GM12878 (cell line): ENCODE measurements around the gene ARHGDIG. TPM values are rescaled to one million over a fixed set of nuclear protein-coding genes. Genes with fewer than 3 reads are reported as not detected.

Source experiments
- ATAC-seq: fragments of 200-7000 bp; cut with Tn5 transposase; 3 replicates; pipeline ENCODE4 v1.9.1; 2020; ENCODE audit warnings: mild to moderate bottlenecking, moderate library complexity
- BruUV-seq: library from RNA; stranded (reverse); fragments of 400-500 nt; replicated peaks from 2 replicates; lab custom pipeline; 2021; lab: Mats Ljungman, UMichigan
- CTCF ChIA-PET: fragments of 300-600 bp; sonication (Branson Sonifier 250); formaldehyde crosslinking; extraction: SDS; loops from one replicate; lab custom pipeline; 2021; ENCODE audit warnings: inconsistent platforms; lab: Yijun Ruan, JAX
- POLR2A ChIA-PET: fragments of 350-600 bp; formaldehyde crosslinking; extraction: SDS; loops from one replicate; lab custom pipeline; 2021; ENCODE audit warnings: inconsistent platforms; lab: Charles Lee
- RAD21 ChIA-PET: fragments of 300-600 bp; sonication (Branson Sonifier 250); formaldehyde crosslinking; loops from one replicate; lab custom pipeline; 2023; ENCODE audit warnings: antibody characterized with exemption; ENCODE audit not compliant: unreplicated experiment; lab: Charles Lee
- SMC1A ChIA-PET: fragments of 300-600 bp; sonication (Branson Sonifier 250); formaldehyde crosslinking; loops from one replicate; lab custom pipeline; 2023; ENCODE audit not compliant: unreplicated experiment, uncharacterized antibody; lab: Charles Lee
- DNase-seq: peaks from one replicate; pipeline ENCODE4 v3.0.0-alpha.2; 2011; ENCODE audit warnings: low read depth, low spot score
- FAIRE-seq: peaks from 3 replicates; lab custom pipeline; 2011; peaks lifted over from hg19 to GRCh38; lab: Jason Lieb, UNC
- H2AFZ ChIP-seq: 2 replicates; pipeline ENCODE4 v1.6.0; 2011; ENCODE audit warnings: low read depth, low read length, control low read depth; ENCODE audit not compliant: control insufficient read depth
- H3K27ac ChIP-seq: 2 replicates; pipeline ENCODE4 v1.5.1; 2011; ENCODE audit warnings: control low read depth; ENCODE audit not compliant: control insufficient read depth, insufficient read depth
- H3K27me3 ChIP-seq, 2 experiments: replicated peaks in 1 of 2; 2 replicates each; pipeline versions ENCODE4 v1.6.0 to v1.6.1; 2011; ENCODE audit warnings: low read length in 1 of 2; ENCODE audit not compliant: control insufficient read depth in 2 of 2, insufficient read depth in 2 of 2
- H3K36me3 ChIP-seq, 2 experiments: 2 replicates each; pipeline ENCODE4 v1.5.1; 2011; ENCODE audit warnings: low read length in 1 of 2; ENCODE audit not compliant: control insufficient read depth in 2 of 2, insufficient read depth in 2 of 2
- H3K4me1 ChIP-seq: 2 replicates; pipeline ENCODE4 v1.6.1; 2011; ENCODE audit warnings: mild to moderate bottlenecking, low read length, moderate library complexity, mixed read lengths; ENCODE audit not compliant: control insufficient read depth, insufficient read depth
- H3K4me2 ChIP-seq: 2 replicates; pipeline ENCODE4 v1.6.0; 2011; ENCODE audit warnings: control low read depth; ENCODE audit not compliant: control insufficient read depth, insufficient read depth
- H3K4me3 ChIP-seq: fragments of 200-600 bp; sonication (generic); 2 replicates; pipeline ENCODE4 v1.5.1; 2016
- H3K79me2 ChIP-seq: 2 replicates; pipeline ENCODE4 v1.6.0; 2011; ENCODE audit warnings: low read length; ENCODE audit not compliant: control insufficient read depth, insufficient read depth
- H3K9ac ChIP-seq: 2 replicates; pipeline ENCODE4 v1.8.0; 2011; ENCODE audit warnings: low read length, control low read depth, mixed read lengths; ENCODE audit not compliant: control insufficient read depth, insufficient read depth
- H3K9me3 ChIP-seq: replicated peaks from 3 replicates; pipeline ENCODE4 v1.5.1; 2011; ENCODE audit warnings: mild to moderate bottlenecking, low read length; ENCODE audit not compliant: control insufficient read depth, insufficient read depth
- H4K20me1 ChIP-seq: 2 replicates; pipeline ENCODE4 v1.6.0; 2011; ENCODE audit not compliant: control insufficient read depth, insufficient read depth
- EED ChIP-seq: sonication (generic); IDR thresholded peaks from 2 replicates; pipeline ENCODE4 v1.6.1; 2016; ENCODE audit warnings: antibody characterized with exemption, low read depth
- IKZF1 ChIP-seq: fragments of 450-650 bp; conservative IDR thresholded peaks from 2 replicates; pipeline ENCODE4 v1.6.1; 2017; ENCODE audit warnings: antibody characterized with exemption, mild to moderate bottlenecking
- IKZF2 ChIP-seq, 2 experiments: fragments of 450-650 bp; IDR thresholded peaks; 2 replicates each; pipeline ENCODE4 v1.6.1; 2017; ENCODE audit warnings: mild to moderate bottlenecking in 2 of 2, moderate library complexity in 2 of 2
- MYC ChIP-seq: IDR thresholded peaks from 2 replicates; pipeline ENCODE4 v1.6.1; 2011; ENCODE audit warnings: mild to moderate bottlenecking, low read length, moderate library complexity, inconsistent platforms; ENCODE audit not compliant: insufficient read depth, insufficient replicate concordance, insufficient read length, severe bottlenecking
- NFIC ChIP-seq: IDR thresholded peaks from 2 replicates; pipeline ENCODE4 v1.6.1; 2012; ENCODE audit warnings: low read depth, mild to moderate bottlenecking, inconsistent platforms, low read length, moderate library complexity
- PKNOX1 ChIP-seq: fragments of 450-650 bp; IDR thresholded peaks from 2 replicates; pipeline ENCODE4 v1.6.1; 2016; ENCODE audit warnings: mild to moderate bottlenecking
- RBBP5 ChIP-seq: fragments of 200-600 bp; sonication (generic); conservative IDR thresholded peaks from 2 replicates; pipeline ENCODE4 v1.6.1; 2016
- SMAD1 ChIP-seq: fragments of 450-650 bp; IDR thresholded peaks from 2 replicates; pipeline ENCODE4 v1.6.1; 2018; ENCODE audit warnings: mild to moderate bottlenecking, low read depth; ENCODE audit not compliant: partially characterized antibody
- WGBS: methylation state at CpG from one replicate; pipeline ENCODE4 v1.1.6; 2016; ENCODE audit warnings: low lambda C conversion rate; ENCODE audit not compliant: insufficient replicate concordance, insufficient coverage; ENCODE audit errors: missing lambda C conversion rate; 5-methylcytosine and 5-hydroxymethylcytosine counted together
- in situ Hi-C: fragments of 300-500 bp; cut with MboI; formaldehyde crosslinking; loops from 9 replicates; pipeline ENCODE4 v1.14.3; 2018; ENCODE audit warnings: mixed read lengths
- intact Hi-C: fragments of 100-400 bp; cut with micrococcal nuclease; formaldehyde crosslinking; loops from one replicate; pipeline ENCODE4 v1.14.2; 2022; ENCODE audit not compliant: unreplicated experiment
- polyA plus RNA-seq, 11 experiments: library from polyadenylated mRNA; depleted of rRNA in 4 of 11; unstranded in 6 of 11; stranded (reverse) in 5 of 11; fragments of >200 nt; fragmentation: Nextera tagmentation in 4 of 11; fragmentation: Illumina TruSeq in 1 of 11; extraction: Ambion mirVana in 4 of 11; extraction: Trizol in 1 of 11; gene quantifications; 1 replicate in 1 of 11; 2 replicates in 10 of 11; pipeline versions ENCODE4 v1.2.1 to v1.2.3, GENCODE V29; 2011 to 2016; ENCODE audit warnings: inconsistent platforms in 2 of 11, missing spikeins in 2 of 11, low read depth in 1 of 11
- total RNA-seq, 4 experiments: library from RNA; depleted of rRNA in 3 of 4; stranded (reverse); fragments of >200 nt in 3 of 4; fragmentation: Illumina TruSeq in 1 of 4; extraction: Trizol in 1 of 4; gene quantifications; 2 replicates each; pipeline versions ENCODE4 v1.2.1 to v1.2.3, GENCODE V29; 2013 to 2021
- TF ChIP-seq, protein P1 (sequence below), 3 experiments: IDR thresholded peaks in 2 of 3; conservative IDR thresholded peaks in 1 of 3; 2 replicates each; pipeline ENCODE4 v1.5.1; 2011; ENCODE audit warnings: low read depth in 3 of 3, low read length in 3 of 3, mild to moderate bottlenecking in 3 of 3, control low read depth in 2 of 3, moderate library complexity in 2 of 3, inconsistent platforms in 1 of 3, mixed read lengths in 1 of 3; ENCODE audit not compliant: control insufficient read depth in 2 of 3, insufficient read depth in 1 of 3; ENCODE audit errors: extremely low read depth in 1 of 3
- TF ChIP-seq, protein P2 (sequence below): fragments of 450-650 bp; IDR thresholded peaks from 2 replicates; pipeline ENCODE4 v1.6.1; 2016; ENCODE audit warnings: mild to moderate bottlenecking

Gene ARHGDIG
- total and polyA plus RNA-seq, 10 of the 15 experiments (the other 5 are each of a cell fraction or from before 2014, with no cell fraction given) = not detected

DNA sequence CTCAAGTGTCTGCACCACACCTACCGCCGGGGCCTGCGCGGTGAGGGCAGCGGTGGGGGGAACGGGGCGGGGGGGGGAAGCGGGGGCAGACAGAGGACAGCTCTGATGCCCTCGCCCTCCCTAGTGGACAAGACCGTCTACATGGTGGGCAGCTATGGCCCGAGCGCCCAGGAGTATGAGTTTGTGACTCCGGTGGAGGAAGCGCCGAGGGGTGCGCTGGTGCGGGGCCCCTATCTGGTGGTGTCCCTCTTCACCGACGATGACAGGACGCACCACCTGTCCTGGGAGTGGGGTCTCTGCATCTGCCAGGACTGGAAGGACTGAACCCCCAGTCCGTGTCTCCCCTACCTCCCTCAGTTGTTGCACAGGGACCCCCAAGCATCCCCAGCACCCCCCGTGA lies 2.1 kb downstream of the ARHGDIG start (continued):
- TF ChIP-seq, protein P1, sequence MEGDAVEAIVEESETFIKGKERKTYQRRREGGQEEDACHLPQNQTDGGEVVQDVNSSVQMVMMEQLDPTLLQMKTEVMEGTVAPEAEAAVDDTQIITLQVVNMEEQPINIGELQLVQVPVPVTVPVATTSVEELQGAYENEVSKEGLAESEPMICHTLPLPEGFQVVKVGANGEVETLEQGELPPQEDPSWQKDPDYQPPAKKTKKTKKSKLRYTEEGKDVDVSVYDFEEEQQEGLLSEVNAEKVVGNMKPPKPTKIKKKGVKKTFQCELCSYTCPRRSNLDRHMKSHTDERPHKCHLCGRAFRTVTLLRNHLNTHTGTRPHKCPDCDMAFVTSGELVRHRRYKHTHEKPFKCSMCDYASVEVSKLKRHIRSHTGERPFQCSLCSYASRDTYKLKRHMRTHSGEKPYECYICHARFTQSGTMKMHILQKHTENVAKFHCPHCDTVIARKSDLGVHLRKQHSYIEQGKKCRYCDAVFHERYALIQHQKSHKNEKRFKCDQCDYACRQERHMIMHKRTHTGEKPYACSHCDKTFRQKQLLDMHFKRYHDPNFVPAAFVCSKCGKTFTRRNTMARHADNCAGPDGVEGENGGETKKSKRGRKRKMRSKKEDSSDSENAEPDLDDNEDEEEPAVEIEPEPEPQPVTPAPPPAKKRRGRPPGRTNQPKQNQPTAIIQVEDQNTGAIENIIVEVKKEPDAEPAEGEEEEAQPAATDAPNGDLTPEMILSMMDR (IDR thresholded peaks at IDR 0.05 in 2 of 3, conservative IDR thresholded peaks at IDR 0.05 in 1 of 3; ENCODE audit: control insufficient read depth in 2 of 3, extremely low read depth in 1 of 3, insufficient read depth in 1 of 3, low read depth in 3 of 3, low read length in 3 of 3) = no peak

- ATAC-seq (no peak), FAIRE-seq (no peak), DNase-seq (no peak)
- no peak within 1 kb of the TSS for H3K4me2 ChIP-seq
- H3K9ac ChIP-seq = no peak within 1 kb of the TSS
- H3K4me3 ChIP-seq = no peak within 1 kb of the TSS
- no peaks in the 10 kb centered on the region for H3K79me2 ChIP-seq
- H4K20me1 ChIP-seq = no peaks in the 10 kb centered on the region
- BruUV-seq = no TSS peak
- TF ChIP-seq PKNOX1 (no peak), NFIC (no peak), SMAD1 (no peak), MYC (no peak), RBBP5 (no peak), EED (no peak), IKZF2 (IDR thresholded peaks at IDR 0.05) (no peak), IKZF1 (no peak)
- TF ChIP-seq, protein P2, sequence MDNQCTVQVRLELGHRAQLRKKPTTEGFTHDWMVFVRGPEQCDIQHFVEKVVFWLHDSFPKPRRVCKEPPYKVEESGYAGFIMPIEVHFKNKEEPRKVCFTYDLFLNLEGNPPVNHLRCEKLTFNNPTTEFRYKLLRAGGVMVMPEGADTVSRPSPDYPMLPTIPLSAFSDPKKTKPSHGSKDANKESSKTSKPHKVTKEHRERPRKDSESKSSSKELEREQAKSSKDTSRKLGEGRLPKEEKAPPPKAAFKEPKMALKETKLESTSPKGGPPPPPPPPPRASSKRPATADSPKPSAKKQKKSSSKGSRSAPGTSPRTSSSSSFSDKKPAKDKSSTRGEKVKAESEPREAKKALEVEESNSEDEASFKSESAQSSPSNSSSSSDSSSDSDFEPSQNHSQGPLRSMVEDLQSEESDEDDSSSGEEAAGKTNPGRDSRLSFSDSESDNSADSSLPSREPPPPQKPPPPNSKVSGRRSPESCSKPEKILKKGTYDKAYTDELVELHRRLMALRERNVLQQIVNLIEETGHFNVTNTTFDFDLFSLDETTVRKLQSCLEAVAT = no peak
- no peaks in the 10 kb centered on the region; a peak in 1 of 4 replicates for H3K27me3 ChIP-seq
- in situ Hi-C loops (no loop called here), intact Hi-C loops (no loop called here)
- no peak within 1 kb of the TSS for H3K27ac ChIP-seq
- no peaks in the 10 kb centered on the region for H3K4me1 ChIP-seq
- no peaks in the 10 kb centered on the region for H3K9me3 ChIP-seq
- ChIA-PET SMC1A (no interaction called here), POLR2A (no interaction called here), CTCF (no interaction called here), RAD21 (no interaction called here)
- peaks cover 0 to 4% of the 10 kb centered on the region in 2 experiments; a peak in 2 of 4 replicates for H3K36me3 ChIP-seq
- no peak within 1 kb of the TSS for H2AFZ ChIP-seq
- 48% methylated on average over 22 of the region's 25 CpGs for WGBS
Observed at GRCh38 chr16:283033-283805, 2.8 kb downstream of the ARHGDIG start, which contains the start of gene PDIA2. PDIA2 (plus strand) TSS chr16:283164; CDS start chr16:283170, 6 bp downstream.
